ENCODE data around the gene TRAPPC8.
"Not testable (repeated sequence)": the region's sequence is repeated elsewhere in the genome, so short reads cannot be mapped to it uniquely, and the experiment has no call there.

TRAPPC8 gene

DNA sequence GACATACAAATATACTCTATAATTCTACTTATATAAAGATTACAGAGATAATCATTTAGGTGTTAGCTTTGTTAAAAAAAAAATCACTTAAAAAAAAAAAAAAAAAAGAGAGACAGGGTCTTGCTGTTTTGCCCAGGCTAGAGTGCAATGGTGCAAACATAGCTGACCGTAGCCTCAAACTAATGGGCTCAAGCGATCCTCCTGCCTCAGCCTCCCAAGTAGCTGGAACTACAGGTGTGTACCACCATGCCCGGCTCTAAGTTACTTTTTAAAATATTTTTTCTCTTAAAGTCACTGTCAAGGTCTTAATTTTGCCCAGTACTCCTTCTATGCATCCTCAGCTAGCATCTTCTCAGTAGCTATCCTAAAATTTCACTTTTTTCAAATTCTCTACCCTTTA, 105.0 kb downstream of the TRAPPC8 start:
- DNase-seq, result no peak

DNA sequence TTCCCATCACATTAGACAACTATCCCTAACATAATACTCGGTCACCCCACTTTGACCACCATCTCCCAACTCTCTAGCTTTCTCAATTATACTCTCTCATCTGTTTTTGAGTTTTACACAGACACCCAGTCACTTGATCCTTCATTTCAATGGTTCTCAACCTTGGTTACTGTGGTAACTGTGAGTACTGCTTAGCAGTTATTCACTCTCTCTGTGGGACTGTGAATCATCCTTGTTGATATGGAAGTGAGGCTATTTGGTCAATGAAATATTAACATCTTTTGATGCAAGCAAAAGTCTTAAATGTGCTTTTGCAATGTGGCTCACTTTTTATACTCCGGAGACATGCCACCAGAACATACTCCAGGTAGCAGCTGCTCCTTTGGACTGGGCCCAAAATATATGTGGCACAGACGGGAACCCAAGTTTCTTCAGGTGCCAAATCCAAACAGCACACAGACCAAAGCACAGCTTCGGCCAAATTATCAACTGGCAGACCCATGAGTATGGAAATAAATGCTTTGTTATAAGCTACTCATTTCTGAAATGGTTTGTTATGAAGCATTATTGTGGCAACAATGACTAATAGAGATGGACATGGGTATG, 107.3 kb downstream of the TRAPPC8 start:
- DNase-seq, result no peak

- no peak for DNase-seq
Observed at GRCh38 chr18:31831903-31832302, 111.0 kb downstream of the TRAPPC8 start.

DNA sequence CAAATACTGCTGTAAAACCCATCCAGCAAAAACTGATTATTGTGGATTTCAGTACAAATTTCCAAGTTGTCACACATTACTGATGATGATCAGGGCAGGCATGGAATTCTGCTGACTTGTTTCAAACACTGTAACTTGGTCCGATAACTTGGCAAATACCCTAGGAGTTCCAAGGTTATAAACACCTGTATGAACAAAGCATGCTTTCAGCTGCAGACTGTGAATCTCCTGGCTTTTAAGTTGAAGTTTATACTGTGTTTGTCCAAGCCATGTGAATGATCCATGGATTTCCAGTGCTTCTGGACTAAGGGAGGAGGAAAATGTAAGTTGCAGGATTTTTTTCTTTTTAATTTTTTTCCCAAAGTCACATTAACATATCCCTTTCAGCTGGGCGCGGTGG, 112.2 kb downstream of the TRAPPC8 start:
- no peak for DNase-seq

- no peak for DNase-seq
Observed at GRCh38 chr18:31828613-31829012, 114.3 kb downstream of the TRAPPC8 start.

DNA sequence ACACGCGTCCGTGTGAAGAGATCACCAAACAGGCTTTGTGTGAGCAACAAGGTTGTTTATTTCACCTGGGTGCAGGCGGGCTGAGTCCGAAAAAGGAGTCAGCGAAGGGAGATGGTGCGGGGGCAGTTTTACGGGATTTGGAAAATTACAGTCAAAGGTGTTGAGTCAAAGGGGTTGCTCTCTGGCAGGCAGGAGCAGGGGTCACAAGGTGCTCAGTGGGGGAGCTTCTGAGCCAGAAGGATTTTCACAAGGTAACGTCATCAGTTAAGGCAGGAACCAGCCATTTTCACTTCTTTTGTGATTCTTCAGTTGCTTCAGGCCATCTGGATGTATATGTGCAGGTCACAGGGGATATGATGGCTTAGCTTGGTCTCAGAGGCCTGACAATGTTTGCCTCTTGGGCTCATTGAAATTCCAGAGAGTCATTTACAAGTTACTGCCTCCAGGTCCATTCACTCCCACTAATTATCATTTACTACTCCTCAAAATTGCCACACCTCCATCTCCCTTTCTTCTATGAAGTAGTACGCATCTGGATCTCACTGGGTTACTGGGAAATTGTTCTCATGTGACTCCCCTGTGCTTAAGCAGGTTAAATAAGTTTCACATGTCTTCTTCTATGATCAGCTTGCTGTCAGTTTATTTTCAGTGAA, 116.1 kb downstream of the TRAPPC8 start:
- not testable (repeated sequence) for DNase-seq

- DNase-seq, result no peak
Observed at GRCh38 chr18:31825772-31826171, 117.2 kb downstream of the TRAPPC8 start.

DNA sequence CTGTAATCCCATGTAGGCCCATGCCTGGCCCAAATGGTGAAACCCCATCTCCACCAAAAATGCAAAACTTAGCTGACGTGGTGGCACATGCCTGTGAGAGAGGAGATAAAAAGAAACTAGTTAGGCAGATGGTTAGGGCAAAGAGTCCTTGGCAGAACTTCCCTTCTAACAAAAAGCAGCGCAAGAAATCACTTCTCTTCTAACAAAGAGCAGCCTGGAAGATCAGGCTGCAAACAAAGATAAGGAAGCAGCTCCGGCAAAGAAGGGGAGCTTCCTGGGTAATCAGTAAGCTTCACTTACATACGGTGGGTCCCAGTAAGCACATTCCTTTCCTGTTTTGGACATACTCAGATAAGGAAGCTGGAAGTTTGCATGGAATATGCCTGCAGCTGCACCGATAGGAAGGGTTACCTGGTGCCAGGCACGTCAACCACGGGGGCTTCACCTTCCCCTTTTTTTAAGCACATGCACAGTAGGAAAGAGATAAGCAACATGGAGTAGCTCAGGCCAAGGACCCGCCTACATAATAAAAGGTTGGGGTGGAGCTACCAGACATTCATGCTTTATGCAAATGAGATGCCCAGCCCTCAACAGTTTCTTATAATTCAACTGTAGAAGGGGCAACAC, 121.3 kb downstream of the TRAPPC8 start:
- no peak for DNase-seq

- DNase-seq, result no peak
Observed at GRCh38 chr18:31819925-31820229, 123.1 kb downstream of the TRAPPC8 start.

- peak; percentile 62 for DNase-seq
Observed at GRCh38 chr18:31819106-31819924, 123.6 kb downstream of the TRAPPC8 start.

DNA sequence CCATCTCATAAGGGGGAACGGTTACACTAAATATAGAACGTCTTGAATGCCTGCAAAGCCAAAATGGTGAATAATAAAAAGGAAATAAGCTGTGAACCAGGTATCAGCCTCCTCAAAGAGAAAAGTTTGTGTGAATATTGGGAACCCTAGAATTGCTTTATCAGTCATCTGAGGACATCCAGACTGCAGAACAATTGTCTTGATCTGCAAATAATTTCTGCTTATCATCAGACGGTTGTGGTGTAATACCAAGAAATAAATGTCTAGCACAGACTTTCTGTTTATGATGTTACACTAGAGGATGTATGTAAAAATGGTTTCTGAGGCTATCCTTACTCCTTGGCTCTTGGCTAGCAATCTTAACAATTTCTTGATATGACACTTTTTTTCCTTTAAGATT, 128.8 kb downstream of the TRAPPC8 start:
- no peak for DNase-seq

- not testable (repeated sequence) for DNase-seq
Observed at GRCh38 chr18:31810336-31811130, 132.4 kb downstream of the TRAPPC8 start.

DNA sequence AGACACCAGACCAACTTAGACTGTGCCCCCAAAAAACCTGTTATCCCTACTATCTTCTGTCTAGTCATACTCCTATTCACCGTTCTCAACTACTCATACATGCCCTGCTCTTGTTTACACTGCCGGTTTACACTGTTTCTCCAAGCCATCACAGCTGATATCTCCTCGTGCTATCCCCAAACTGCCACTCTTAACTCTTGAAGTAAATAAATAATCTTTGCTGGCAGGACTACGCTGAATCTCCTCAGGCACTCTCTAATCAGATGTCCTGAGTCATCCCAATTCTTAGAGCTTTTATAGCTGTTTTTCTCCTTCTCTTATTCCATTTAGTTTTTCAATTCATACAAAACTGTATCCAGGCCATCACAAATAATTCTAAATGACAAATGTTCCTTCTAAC, 133.9 kb downstream of the TRAPPC8 start:
- not testable (repeated sequence) for DNase-seq

GRCh38 chr18:31801078-31801477, 141.8 kb downstream of the TRAPPC8 start:
- DNase-seq, result no peak

GRCh38 chr18:31799257-31799656, 143.7 kb downstream of the TRAPPC8 start:
- not testable (repeated sequence) for DNase-seq

DNA sequence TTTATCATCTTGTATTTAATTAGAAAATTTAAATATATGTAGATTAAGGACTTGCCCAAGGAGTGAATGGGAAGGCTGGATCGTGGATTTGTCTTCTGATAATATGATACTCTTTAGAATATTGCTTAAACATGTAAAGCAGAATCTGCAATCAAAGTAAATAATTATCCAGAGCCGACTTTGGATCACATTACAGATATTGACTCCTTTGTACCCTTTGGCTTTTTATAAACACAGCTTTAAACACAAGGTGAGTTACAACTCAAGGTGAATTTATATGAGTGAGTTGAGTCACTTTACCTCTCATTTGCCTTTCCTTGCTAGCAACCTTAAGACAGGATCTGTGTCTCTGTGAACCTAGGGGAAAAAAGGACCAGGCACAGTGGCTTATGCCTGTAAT, 144.5 kb downstream of the TRAPPC8 start:
- no peak for DNase-seq

- no peak for DNase-seq
Observed at GRCh38 chr18:31795747-31796146, 147.2 kb downstream of the TRAPPC8 start.

DNA sequence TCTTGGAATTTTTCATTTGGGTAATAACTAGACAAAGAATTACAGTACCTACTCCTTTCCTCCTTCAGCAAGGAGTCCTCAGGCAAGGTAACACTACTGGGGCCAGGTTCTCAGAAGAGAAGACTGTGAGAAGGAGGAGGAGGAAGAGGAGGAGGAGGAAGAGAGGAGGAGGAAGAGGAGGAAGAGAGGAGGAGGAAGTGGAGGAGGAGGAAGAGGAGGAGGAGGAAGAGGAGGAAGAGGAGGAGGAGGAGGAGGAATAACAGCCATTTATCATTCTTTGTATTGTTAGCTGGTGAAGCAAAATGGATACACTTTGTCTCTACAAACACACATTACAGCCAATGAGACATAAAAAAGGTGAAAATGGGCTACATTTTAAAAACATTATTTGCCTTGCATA, 149.4 kb downstream of the TRAPPC8 start:
- no peak for DNase-seq

GRCh38 chr18:31792580-31792911, 150.4 kb downstream of the TRAPPC8 start:
- DNase-seq, result no peak

- no peak for DNase-seq
Observed at GRCh38 chr18:31791817-31792579, 150.9 kb downstream of the TRAPPC8 start.

DNA sequence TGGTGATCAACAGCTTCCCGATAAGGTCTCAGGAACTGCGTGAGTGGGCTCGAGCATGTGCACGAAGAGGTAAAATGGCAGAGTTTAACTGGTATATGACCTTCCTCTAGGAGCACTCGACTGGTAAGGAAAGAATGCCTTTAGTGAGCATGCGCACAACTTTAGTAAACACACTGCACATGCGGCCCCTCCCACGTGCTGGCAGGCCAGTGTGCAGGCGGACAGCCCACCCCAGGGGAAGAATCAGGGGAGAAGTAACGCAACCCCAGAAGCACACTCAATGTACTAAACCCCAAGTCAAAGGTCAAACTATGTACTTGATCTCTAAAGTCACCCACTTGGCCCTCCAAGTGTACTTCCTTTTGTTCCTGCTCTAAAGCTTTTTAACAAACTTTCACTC, 153.5 kb downstream of the TRAPPC8 start:
- DNase-seq, result no peak

GRCh38 chr18:31783059-31783458, 159.9 kb downstream of the TRAPPC8 start:
- DNase-seq, result no peak

Measured in NCI-H1092 treated with DMSO at 0.1 percent for 48 hours (cell line).